Heart left ventricle (tissue), 16 donors: ENCODE results near the gene AAMDC. TPM values are rescaled to one million over a fixed set of nuclear protein-coding genes. Genes with fewer than 3 reads are reported as not detected.
A peak's percentile ranks its signal among the peaks of the same experiment; 100 is the strongest.
"Not testable (repeated sequence)": the region's sequence is repeated elsewhere in the genome, so short reads cannot be mapped to it uniquely, and the experiment has no call there.

Source experiments
- ATAC-seq, 4 donors: fragments of 200-7000 bp; cut with Tn5 transposase; one replicate each; pipeline ENCODE4 v1.9.1; 2020 to 2022; ENCODE audit warnings: moderate library complexity in 4 of 4, mild to moderate bottlenecking in 3 of 4, moderate number of reproducible peaks in 1 of 4
- DNase-seq, 5 donors: peaks; one replicate each; pipeline ENCODE4 v3.0.0-alpha.2; 2020
- H3K27ac ChIP-seq, 12 donors: fragments of 200-600 bp; sonication (generic) in 4 of 12; one replicate each; pipeline versions ENCODE4 v1.5.0 to v1.8.0; 2016 to 2022; ENCODE audit warnings: mild to moderate bottlenecking in 2 of 12
- H3K27me3 ChIP-seq, 9 donors: fragments of 200-600 bp; sonication (generic) in 2 of 9; one replicate each; pipeline versions ENCODE4 v1.5.1 to v1.8.0; 2016 to 2022; ENCODE audit warnings: mild to moderate bottlenecking in 3 of 9
- H3K36me3 ChIP-seq, 9 donors: fragments of 200-600 bp; sonication (generic) in 2 of 9; one replicate each; pipeline versions ENCODE4 v1.5.0 to v1.8.0; 2018 to 2022; ENCODE audit warnings: mild to moderate bottlenecking in 2 of 9
- H3K4me1 ChIP-seq, 12 donors: fragments of 200-600 bp; sonication (generic) in 4 of 12; one replicate each; pipeline versions ENCODE4 v1.5.0 to v1.8.0; 2016 to 2022; ENCODE audit warnings: mild to moderate bottlenecking in 3 of 12
- H3K4me3 ChIP-seq, 12 donors: fragments of 200-600 bp; sonication (generic) in 4 of 12; one replicate each; pipeline versions ENCODE4 v1.5.0 to v1.8.0; 2017 to 2022; ENCODE audit warnings: mild to moderate bottlenecking in 9 of 12, moderate library complexity in 4 of 12
- H3K9me3 ChIP-seq, 12 donors: fragments of 200-600 bp; sonication (generic) in 4 of 12; one replicate each; pipeline versions ENCODE4 v1.5.0 to v1.8.0; 2016 to 2022; ENCODE audit warnings: mild to moderate bottlenecking in 1 of 12
- CTCF ChIP-seq, 12 donors: fragments of 200-600 bp; sonication (generic) in 4 of 12; IDR thresholded peaks; one replicate each; pipeline versions ENCODE4 v1.5.0 to v1.8.0; 2018 to 2022; ENCODE audit warnings: antibody characterized with exemption in 12 of 12, mild to moderate bottlenecking in 5 of 12
- POLR2A ChIP-seq, 2 donors: fragments of 450-650 bp; IDR thresholded peaks; one replicate each; pipeline ENCODE4 v1.6.1; 2017; ENCODE audit warnings: antibody characterized with exemption in 2 of 2, mild to moderate bottlenecking in 2 of 2, moderate library complexity in 2 of 2
- WGBS, 4 donors: extraction: QIAGEN DNeasy Blood & Tissue Kit in 2 of 4; methylation state at CpG; one replicate each; pipeline versions ENCODE4 v1.1.5 to v1.1.7; 2013 to 2018; 5-methylcytosine and 5-hydroxymethylcytosine counted together
- intact Hi-C, 10 donors: fragments of 100-400 bp; cut with DNase I; formaldehyde crosslinking; loops; one replicate each; pipeline versions ENCODE4 v1.11.1 to v1.14.2; 2022
- polyA plus RNA-seq, 2 donors: library from polyadenylated mRNA; stranded (reverse); fragments of 200-250 nt; gene quantifications; one replicate each; pipeline ENCODE4 v1.2.3, GENCODE V29; 2013
- total RNA-seq, 9 donors: library from RNA; depleted of rRNA in 2 of 9; stranded (reverse); fragments of >200 nt in 2 of 9; fragmentation: NEBNext Ultra II Directional in 3 of 9; extraction: Animal tissue kit (Norgen Biotek cat#: 25700) in 3 of 9; gene quantifications; one replicate each; pipeline versions ENCODE4 v1.1.0 to v1.2.4, GENCODE V29; 2016 to 2023
- donor health status: ischemic (EF 13 %, LVEDD 7.1; RV severe dilation, severe dysfunction).
- donor health status: healthy with polysubstance abuse.
- donor health status: DM: no; HTN: yes; CAD: no.
- donor health status: DM: no; HTN: no; CAD: no.
- donor health status: ischemic (EF 25% LVEDD 6.9; RV normal size, moderate dysfunction).
- donor health status: ischemic (EF 25% LVEDD 5.7; RV mildly dilated, moderate dysfunction).
- donor health status: healthy.
- donor health status: DM: yes; HTN: yes; CAD: no.
- donor health status: ischemic (EF 35%, LVEDD 5.7; RV mildly dilated, moderate dysfunction).
- donor health status: nonischemic (EF 11% LVEDD 7.7; RV severe dilation, severe dysfunction).
- donor health status: DM: yes; HTN: yes; CAD: no.
- donor health status: PGD.
- donor health status: ischemic (EF 29% LVEDD 5.4; RV normal size, mild dysfunction).
- donor health status: nonischemic (EF 23%, LVEDD 6.1; RV moderate dilation, normal function).

Gene AAMDC
- total and polyA plus RNA-seq, 11 donors: 56.9 to 337 (median 99.7) TPM

GRCh38 chr11:77894949-77895348 is 74.0 kb downstream of the AAMDC start:
- peaks cover 0 to 68% (median 47%) of the 10 kb centered on the region in 9 donors for H3K36me3 ChIP-seq
- H3K4me3 ChIP-seq, ATAC-seq, intact Hi-C loops, DNase-seq, H3K9me3 ChIP-seq, H3K27ac ChIP-seq, H3K4me1 ChIP-seq, H3K27me3 ChIP-seq: not testable (repeated sequence)
- WGBS, 4 donors: 66 to 68% (median 67%) methylated on average over 1 of the region's 1 CpG

- H3K27ac ChIP-seq: no peak overlapping the region
- peaks cover 0 to under 1% (median 0%) of the 10 kb centered on the region in 12 donors for H3K4me1 ChIP-seq
- WGBS, 4 donors: 92 to 98% (median 94%) methylated on average over 2 of the region's 2 CpGs
- TF ChIP-seq CTCF (IDR thresholded peaks at IDR 0.05) (no peak), POLR2A (IDR thresholded peaks at IDR 0.05) (no peak)
- peaks cover 0 to 57% (median 24%) of the 10 kb centered on the region in 9 donors for H3K36me3 ChIP-seq
- no peak overlapping the region for H3K4me3 ChIP-seq
- no peaks in the 10 kb centered on the region for H3K27me3 ChIP-seq
- no peak for ATAC-seq
- intact Hi-C loops: no loop called here
- H3K9me3 ChIP-seq: no peaks in the 10 kb centered on the region
- no peak for DNase-seq
Observed at GRCh38 chr11:77908835-77909234, 87.9 kb downstream of the AAMDC start.

- Histone ChIP-seq H3K27ac (no peak overlapping the region), H3K36me3 (peaks cover 0 to 55% (median 23%) of the 10 kb centered on the region in 9 donors), H3K9me3 (no peaks in the 10 kb centered on the region), H3K27me3 (no peaks in the 10 kb centered on the region), H3K4me1 (peaks cover 0 to 5% (median 1%) of the 10 kb centered on the region in 12 donors), H3K4me3 (no peak overlapping the region)
- intact Hi-C loops: no loop called here
- no peak for TF ChIP-seq CTCF (IDR thresholded peaks at IDR 0.05)
- TF ChIP-seq POLR2A (IDR thresholded peaks at IDR 0.05): no peak
- no peak for DNase-seq
- no peak for ATAC-seq
- WGBS, 4 donors: 91 to 96% (median 95%) methylated on average over 2 of the region's 2 CpGs
Observed at GRCh38 chr11:77909277-77909676, 88.3 kb downstream of the AAMDC start.

- intact Hi-C loops, ATAC-seq, H3K27ac ChIP-seq: not testable (repeated sequence)
Observed at GRCh38 chr11:77910828-77911227, 89.9 kb downstream of the AAMDC start.

GRCh38 chr11:77913608-77914306 is 92.8 kb downstream of the AAMDC start:
- intact Hi-C loops, H3K27me3 ChIP-seq, DNase-seq, H3K4me3 ChIP-seq, H3K9me3 ChIP-seq, ATAC-seq, H3K27ac ChIP-seq: not testable (repeated sequence)
- WGBS, 4 donors: 63 to 81% (median 70%) methylated on average over 3 to 4 of the region's 4 CpGs
- Histone ChIP-seq H3K4me1 (peaks cover 0 to 12% (median 8%) of the 10 kb centered on the region in 12 donors), H3K36me3 (peaks cover 0 to 45% (median 25%) of the 10 kb centered on the region in 9 donors)

More at GRCh38 chr11:77910828-77911227, 89.9 kb downstream of the AAMDC start:
- not testable (repeated sequence) for H3K27me3 ChIP-seq, DNase-seq, H3K9me3 ChIP-seq, H3K4me3 ChIP-seq
- H3K36me3 ChIP-seq: peaks cover 0 to 46% (median 23%) of the 10 kb centered on the region in 9 donors
- WGBS, 4 donors: 92 to 98% (median 97%) methylated on average over 6 of the region's 6 CpGs
- peaks cover 0 to 12% (median 8%) of the 10 kb centered on the region in 12 donors for H3K4me1 ChIP-seq

GRCh38 chr11:77914307-77914791 is 93.4 kb downstream of the AAMDC start:
- ATAC-seq (peak in 3 of 4 donors; percentile 57 to 74 (median 62)), DNase-seq (peak in 2 of 5 donors; percentile 18 to 28)
- H3K4me3 ChIP-seq, intact Hi-C loops, H3K27me3 ChIP-seq, H3K9me3 ChIP-seq, H3K27ac ChIP-seq: not testable (repeated sequence)
- Histone ChIP-seq H3K36me3 (peaks cover 0 to 46% (median 27%) of the 10 kb centered on the region in 9 donors), H3K4me1 (peaks cover 0 to 12% (median 8%) of the 10 kb centered on the region in 12 donors)
- 56 to 70% (median 64%) methylated on average over 4 of the region's 4 CpGs for WGBS, 4 donors

- Histone ChIP-seq H3K4me1 (peaks cover 0 to 12% (median 8%) of the 10 kb centered on the region in 12 donors), H3K36me3 (peaks cover 0 to 65% (median 27%) of the 10 kb centered on the region in 9 donors)
- ATAC-seq, H3K9me3 ChIP-seq, DNase-seq, H3K27me3 ChIP-seq, H3K4me3 ChIP-seq, intact Hi-C loops, H3K27ac ChIP-seq: not testable (repeated sequence)
- WGBS, 4 donors: 100% methylated on average over 1 of the region's 2 CpGs; no CpG with 5 or more reads in 2 of the 4 donors
Observed at GRCh38 chr11:77917713-77918112, 96.8 kb downstream of the AAMDC start.
